Occipital lobe (tissue), 2 donors: ENCODE data around the gene SRSF10. TPM values are rescaled to one million over a fixed set of nuclear protein-coding genes. Genes with fewer than 3 reads are reported as not detected.
"Not testable (repeated sequence)": the region's sequence is repeated elsewhere in the genome, so short reads cannot be mapped to it uniquely, and the experiment has no call there.

Experiments
- DNase-seq: peaks from one replicate; lab custom pipeline; 2025; lab: John Stamatoyannopoulos, UW
- total RNA-seq: library from RNA; depleted of rRNA; stranded (reverse); fragments of >200 nt; gene quantifications from one replicate; pipeline ENCODE4 v1.2.3, GENCODE V29; 2014

Gene SRSF10
- total RNA-seq, 1 donor from 2014 or later = 135 TPM

DNA sequence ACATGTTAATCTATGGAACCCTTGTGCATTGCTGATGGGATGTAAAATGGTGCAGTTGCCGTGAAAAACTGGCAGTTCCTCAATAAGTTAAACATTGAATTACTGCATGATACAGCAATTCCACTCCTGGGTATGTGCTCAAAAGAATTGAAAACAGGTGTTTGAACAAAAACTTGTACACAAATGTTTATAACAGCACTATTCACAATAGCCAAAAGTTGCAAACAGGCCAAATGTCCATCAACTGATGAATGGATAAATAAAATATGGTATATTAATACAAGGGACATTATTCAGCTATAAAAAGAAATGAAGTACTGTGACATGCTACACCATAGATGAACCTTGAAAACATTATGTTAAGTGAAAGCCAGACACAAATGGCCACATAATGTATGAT lies 17.7 kb upstream of the SRSF10 start:
- DNase-seq = no peak

DNA sequence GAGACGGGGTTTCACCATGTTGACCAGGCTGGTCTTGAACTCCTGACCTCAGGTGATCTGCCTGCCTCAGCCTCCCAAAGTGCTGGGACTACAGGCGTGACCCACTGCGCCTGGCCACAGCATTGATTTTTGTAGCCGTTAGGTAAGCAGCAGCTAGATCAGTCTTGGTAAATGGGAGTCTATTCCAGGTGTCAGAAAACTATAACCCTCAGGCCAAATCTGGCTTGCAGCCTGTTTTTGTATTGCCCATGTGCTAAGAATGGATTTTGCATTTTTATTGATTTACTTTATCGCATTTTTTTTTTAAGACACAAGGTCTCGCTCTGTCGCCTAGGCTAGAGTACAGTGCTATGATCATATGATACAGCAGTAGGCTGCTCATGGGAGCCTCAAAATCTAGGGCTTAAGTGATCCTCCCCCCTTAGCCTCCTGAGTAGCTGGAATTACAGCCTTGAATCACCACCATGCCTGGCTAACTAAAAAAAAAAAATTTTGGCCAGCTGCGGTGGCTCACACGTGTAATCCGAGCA lies 16.6 kb upstream of the SRSF10 start:
- DNase-seq = no peak

DNA sequence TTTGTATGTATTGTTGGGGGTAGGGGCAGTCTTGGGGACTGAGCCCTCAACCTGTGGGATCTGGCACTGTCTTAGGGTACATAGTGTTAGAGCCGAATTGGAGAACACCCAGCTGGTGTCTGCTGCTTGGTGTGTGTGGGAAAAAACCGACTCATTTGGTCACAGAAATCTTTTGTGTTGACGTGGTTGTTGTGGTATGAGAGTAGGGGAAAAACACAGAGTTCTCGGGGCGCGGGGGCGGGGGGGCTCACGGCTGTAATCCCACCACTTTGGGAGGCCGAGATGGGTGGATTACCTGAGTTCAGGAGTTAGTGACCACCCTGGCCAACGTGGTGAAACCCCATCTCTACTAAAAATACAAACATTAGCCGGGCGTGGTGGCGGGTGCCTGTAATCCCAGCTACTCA lies 15.3 kb upstream of the SRSF10 start:
- no peak for DNase-seq

DNA sequence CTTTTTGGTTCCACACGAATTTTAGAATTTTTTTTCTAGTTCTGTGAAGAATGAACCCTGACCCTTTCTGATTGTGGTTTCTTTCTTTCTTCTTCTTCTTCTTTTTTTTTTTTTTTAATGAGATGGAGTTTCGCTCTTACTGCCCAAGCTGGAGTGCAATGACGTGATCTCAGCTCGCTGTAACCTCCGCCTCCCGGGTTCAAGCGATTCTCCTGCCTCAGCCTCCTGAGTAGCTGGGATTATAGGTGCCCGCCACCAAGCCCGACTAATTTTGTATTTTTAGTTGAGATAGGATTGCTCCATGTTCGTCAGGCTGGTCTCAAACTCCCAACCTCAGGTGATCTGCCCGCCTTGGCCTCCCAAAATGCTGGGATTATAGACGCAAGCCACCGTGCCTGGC lies 11.9 kb upstream of the SRSF10 start:
- DNase-seq = not testable (repeated sequence)

DNA sequence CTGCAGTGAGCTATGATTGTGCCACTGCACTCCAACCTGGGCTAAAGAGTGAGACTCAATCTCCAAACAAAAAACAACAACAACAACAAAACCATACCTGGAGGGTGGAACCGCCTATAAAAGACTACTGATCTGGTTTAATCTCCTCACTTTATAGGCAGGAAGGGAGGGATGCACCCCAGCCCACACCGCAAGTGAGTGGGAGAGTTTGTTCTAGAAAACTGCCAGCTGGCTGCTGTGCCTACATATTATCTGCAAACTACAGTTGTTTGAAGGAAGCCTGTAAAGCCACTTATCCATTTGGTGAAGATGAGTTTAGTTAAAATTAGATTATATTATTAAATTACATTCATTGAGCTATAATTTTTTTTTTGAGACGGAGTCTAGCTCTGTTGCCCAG lies 9.1 kb upstream of the SRSF10 start:
- DNase-seq = no peak

DNA sequence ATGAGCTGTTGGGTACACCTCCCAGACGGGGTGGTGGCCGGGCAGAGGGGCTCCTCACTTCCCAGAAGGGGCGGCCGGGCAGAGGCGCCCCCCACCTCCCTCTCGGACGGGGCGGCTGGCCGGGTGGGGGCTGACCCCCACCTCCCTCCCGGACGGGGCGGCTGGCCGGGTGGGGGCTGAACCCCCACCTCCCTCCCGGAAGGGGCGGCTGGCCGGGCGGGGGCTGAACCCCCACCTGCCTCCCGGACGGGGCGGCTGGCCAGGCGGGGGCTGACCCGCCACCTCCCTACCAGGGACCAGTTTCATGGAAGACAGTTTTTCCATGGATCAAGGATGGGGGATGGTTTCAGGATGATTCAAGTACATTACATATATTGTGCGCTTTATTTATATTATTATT lies 6.9 kb upstream of the SRSF10 start:
- DNase-seq = not testable (repeated sequence)

DNA sequence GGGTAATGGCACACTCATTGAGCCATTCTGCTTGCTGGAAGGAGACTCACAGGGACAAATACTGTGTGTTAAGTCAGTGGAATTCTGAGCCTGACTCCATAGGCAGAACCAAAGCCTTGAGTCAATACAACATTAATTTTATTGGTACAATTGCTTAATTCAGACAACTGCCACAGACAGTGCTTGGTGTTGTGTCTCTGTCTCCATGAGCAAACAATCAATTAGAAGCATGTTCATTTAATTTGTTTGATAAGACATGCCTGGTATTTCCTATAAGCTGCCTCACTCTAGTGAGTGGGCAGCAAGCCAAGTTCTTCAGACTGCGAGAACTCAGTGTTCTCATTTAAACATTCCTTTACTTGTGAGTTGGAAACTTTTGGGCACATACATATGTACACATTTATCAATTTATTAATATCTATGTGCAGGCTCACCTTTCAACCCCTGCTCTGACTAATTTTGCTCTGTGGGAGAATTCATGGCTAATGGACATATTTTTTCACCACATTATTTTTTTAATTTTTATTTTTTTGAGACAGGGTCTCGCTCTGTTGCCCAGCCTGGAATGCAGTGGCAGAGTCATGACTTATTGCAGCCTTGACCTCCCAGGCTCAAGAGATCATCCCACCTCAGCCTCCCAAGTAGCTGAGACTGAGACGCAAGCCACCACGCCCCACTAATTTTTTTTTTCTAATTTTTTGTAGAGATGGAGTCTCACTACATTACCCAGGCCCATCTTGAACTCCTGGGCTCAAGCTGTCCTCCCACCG lies 4.5 kb upstream of the SRSF10 start:
- DNase-seq = no peak

DNA sequence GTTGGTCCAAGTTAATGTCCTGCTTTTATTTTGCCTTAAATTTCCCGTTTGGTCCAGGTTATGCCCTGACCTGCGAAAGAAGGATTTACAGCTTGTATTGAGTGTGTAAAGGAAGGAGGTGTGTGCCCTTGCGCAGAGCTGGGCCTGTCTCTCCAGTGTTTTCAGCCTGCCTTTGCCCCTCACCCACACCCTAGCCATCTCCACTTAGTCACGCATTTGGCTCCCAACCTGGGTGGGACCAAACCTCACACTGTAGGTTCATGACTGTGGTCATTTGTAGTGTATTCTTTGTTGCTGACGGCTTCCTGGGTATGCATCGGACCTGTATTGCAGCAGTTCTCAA lies 572 bp upstream of the SRSF10 start:
- DNase-seq = no peak

DNA sequence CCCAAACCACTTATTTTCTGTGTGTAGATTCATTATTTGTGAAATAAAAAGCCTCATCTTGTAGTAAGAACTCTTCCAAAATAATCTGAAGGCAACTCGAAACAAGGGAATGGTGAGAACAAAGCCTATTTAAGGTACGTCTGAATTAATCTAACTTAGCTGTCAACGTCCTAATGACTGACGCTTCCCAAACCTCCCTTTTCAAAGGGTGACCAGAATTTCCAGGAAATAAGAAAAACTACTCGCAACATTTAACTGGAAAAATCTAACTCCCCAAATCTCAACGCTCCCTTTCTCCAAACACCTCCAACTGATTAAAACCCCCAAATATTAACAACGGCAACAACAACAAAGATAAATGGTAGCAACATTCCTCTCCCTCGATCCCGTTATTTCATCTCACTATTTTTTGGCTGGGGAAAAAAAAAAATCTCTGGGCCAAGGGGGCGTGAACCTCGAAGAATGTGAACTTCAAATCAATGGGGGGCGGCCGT lies 693 bp downstream of the SRSF10 start:
- no peak for DNase-seq

DNA sequence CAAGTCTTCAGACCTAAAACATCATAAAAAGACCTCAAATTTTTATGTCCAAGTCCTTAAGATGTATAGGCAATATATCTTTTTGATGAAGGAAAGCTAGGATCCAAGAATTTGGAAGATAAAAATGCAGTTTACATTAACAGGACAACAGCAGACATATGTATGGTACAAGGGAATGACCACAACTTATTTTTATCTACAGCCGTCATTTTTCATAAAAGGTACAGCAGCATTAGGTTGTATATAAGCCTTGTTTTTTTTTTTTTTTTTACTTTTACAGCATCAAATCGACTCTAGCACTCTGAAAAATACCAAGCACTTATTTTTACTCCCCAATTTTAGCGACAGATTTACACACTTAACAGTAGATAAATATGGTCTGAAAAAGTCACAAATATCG lies 1.3 kb downstream of the SRSF10 start:
- no peak for DNase-seq

DNA sequence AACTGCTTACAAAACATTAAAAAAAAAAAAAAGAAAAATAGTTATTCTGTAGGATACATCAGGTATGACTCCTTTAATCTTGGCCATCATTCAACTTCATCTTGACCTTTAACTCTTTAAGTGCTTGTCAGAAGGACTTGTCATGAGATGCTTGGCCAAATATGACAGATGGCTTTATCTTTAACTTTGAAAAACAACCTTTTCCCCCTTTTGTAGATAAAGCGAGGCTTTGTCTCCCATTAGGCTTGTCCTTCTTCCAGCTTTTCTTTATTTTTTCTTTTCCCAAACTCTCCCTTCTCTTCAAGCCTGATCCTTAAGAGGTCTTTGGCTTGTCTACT lies 2.3 kb downstream of the SRSF10 start:
- DNase-seq = no peak

DNA sequence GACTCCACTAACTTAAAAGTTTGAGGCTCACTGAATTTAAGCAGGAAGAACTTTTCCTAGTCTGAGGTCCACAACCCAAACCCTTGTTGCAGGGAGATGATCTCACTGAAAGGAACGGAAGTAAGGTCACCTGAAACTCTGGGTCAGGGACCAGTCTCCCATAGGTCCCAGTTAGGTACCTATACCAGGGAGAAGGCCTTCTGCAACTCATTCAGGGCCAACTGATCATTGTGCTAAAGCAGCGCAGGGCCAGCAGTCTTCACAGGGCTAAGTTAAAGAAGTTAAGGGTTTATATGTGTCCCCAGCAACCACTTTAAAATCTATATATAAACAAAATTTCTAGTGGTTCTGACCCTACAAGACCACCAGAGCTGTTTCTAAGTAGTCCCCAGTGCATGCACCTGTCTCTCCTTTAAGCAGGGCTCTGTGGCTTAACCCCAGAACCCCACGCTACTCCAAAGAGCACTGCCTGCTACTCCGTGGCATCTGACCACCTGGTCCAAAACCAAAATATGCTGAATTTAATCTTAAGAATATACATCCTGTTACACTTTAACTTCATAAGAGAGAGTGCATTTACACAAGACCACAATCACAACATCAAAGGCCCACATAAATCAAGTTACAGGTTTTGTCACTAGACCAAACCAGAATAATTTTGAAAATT lies 2.8 kb downstream of the SRSF10 start:
- no peak for DNase-seq

DNA sequence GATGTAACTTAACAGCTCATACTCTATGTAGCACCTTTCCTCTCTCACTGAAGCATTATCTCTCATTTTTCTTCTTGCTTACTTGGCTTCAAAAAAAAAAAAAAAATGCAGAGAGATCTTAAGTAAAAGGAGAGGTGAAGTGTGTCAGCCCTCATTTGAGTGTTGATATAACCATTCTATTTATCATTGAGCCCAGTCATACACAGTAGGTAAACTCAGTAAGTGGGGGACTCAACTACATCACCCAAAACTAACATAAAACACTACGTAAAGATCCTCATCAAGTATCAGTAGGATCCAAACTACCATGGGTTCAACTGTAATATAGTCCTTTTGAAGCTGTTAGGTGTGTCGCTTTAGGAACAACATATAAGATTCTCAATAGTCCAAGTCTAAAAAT lies 12.3 kb downstream of the SRSF10 start:
- no peak for DNase-seq

DNA sequence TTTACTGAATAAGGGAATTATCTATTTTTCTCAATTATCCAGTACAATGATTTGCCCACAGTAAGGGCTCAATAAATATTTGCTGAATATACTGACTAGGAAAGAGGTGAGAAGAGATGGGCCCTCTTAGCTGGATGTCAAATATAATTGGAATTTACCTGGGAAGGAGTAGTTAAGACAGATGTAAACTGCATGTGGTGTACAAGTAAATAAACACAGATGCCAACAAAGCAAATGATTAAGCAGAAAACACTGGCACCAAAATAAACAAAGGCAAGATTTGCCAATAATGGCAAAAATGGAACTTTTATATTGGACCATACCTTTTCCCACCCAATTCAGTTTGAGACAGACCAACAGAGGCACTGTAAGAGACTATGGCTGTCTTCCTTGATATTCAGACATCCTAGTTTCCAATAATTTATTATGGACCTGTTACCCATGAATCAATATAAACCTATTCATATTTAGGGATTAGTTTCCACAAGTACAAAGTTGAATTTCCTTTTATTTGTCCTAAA lies 13.1 kb downstream of the SRSF10 start:
- DNase-seq = no peak

DNA sequence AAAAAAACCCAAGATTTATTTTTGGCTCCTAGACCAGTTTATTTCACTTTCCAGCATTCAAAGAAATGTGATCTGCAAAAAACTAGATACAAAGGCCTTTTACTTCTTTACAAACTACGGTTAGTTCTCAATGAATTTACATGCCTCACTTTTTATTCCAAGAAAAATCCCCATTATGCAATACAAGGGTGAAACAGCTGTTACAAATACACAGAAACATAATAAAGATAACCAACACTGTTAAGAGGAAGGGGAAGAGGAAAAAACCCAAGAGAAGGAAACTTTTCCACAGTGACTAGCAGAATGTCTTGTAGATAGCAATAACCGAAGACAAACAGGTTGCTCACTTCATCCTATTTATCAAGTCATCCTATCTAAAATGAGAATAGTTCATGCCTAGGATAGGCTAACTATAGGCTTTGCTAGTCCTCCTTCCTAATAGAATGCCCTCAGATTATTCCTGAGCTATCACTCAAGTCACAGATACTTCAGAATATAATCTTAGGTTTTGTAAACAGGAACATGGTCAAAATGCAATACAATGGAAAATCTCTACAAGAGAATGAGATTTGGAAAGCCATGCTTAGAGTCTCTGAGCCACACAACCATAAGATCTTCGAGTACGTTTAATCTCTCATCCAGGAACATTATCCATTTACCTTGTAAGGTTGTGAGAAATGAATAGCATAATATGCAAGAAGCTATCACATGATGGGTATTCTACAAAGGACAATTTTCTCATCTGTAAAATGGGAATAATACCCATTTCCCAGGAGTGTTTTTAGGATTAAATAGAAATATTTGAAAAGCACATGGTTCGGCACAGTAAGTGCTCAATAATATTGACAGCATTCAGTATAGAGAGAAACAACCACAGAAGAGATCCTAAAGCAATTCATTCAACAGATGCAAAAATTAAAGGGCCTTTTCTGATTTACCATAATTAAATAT lies 15.1 kb downstream of the SRSF10 start:
- no peak for DNase-seq

DNA sequence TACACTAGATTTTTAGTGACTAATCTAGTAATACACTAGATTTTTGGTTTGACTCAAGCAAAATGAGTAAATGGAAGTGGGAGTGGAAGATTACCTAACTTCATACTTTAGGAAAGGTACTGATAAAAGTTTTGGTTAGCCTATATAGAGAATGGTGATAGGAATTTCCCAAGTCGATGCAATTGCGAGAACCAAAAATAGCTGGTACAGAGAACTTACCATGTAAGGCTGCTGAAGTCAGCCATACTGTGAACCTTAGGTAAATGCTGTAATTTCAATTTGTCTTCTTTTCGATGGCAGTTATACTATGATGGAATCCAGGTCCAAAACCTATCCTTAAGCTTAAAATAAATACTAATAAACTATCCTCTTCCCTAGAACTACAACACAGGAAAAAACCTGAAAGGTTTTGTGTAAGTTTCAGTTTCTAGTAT lies 15.9 kb downstream of the SRSF10 start:
- no peak for DNase-seq

DNA sequence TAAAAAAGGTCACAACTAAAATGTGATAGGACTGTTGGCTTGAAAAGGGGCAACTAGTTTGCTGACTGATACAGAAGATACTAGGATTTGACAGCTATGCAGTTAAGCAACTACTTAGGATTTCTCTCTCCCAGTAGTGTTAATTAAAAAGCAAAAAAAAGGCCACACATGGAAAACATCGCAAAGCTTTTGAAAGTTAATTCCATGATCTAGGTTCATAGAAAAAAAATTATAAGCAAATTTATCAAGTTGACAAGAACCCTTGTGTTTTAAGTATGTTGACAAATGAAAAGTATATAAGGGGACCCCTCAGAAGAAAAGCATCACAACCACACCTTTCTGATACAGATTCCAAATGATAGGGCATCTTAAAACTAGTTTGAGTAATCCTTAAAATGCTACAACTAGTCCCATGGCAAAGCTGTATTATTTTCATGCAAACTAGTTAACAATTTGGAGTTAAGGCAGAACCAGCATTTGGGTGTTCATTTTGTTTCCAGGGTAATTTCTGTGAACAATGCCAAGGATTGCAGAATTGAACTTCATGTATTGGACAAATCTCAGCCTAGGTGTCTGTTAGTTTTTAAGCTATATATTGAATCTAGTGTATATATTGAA lies 16.4 kb downstream of the SRSF10 start:
- no peak for DNase-seq

DNA sequence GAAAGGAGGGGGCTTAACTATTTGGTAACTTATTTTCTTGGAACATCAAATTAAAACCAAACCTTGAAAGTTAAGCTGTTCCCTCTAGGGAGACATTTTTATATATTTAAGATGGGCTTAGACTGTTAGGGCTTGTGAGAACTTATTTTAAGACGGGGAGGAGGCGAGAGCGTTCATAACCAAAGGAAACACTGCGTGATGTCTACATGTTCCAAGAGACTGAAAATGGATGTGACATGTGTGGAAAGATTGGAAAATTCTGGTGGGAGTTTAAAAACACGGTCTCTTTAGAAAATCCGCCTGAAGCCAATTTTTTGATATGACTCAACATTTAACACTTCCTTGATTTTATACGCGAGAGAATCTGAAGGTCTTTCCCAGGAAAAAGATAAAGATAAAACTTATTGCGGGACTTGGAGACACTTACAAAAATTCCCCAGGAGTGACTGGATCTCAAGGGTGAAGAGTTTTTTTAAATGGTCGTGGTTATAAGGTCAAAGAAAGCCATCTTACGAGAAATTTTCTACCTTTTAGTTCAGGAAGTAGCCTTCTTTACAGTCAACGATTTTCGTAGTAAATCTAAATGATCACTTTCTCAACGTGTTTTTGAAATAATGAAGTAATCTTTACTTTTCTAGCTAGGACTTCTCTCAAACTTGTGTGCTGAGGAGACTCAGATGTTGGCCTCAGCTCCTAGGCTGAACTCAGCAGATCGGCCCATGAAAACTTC lies 19.7 kb downstream of the SRSF10 start:
- DNase-seq = no peak

DNA sequence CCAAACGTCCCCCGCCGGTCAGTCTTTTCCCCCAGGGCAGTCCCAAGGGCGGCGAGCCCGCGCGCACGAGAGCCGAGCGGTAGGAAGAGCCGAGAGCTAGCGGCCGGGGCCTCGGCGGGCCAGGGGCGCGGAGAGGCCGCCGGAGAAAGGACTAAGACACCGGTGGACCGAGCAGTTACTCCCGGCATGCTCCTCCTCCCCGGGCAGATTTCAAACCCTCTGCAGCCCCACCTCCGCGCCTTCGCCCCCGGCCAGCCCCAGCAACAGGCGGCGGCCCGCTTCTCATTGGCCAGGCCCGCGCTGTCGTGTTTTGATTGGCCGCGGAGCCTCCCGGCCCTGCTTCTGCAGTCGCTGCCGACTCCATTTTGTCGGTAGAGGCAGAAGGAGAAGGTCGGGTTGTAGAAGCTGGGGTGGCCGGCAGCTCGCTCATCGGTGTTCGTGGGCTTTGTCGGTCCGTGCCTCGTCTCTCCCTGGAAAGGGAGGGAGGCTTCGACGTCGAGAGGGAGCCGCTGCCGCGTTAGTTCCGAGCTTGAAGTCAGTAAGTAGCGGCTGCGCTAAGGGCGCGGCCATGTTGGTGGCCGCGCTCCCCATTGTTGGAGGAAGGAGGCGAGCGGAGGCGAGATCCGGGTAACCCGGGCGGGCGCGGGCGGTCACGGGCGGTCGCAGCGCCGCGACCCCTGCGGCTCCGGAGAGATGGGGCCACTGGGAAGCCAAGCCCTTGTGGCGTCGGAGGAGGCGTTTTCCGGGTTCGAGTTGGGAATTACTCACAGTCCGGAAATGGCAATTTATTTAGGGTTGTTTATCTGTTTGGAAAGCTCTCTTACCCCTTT lies 20.5 kb downstream of the SRSF10 start, which contains the start of gene PNRC2:
Gene PNRC2, plus strand, starts transcription at position 368 of the 830 bp plus-strand sequence. CDS start 1,630 bp downstream, outside the sequence.
- peak; percentile 97 for DNase-seq
